ENCODE data around the gene TAGAP.
"Not testable (repeated sequence)": the region's sequence is repeated elsewhere in the genome, so short reads cannot be mapped to it uniquely, and the experiment has no call there.

Gene TAGAP

GRCh38 chr6:159005436-159005835 lies 39.4 kb downstream of the TAGAP start:
- DNase-seq = no peak

GRCh38 chr6:159004592-159004991 lies 40.2 kb downstream of the TAGAP start:
- DNase-seq = no peak

GRCh38 chr6:159002432-159003155 lies 42.2 kb downstream of the TAGAP start:
- no peak for DNase-seq

GRCh38 chr6:158999666-159000403 lies 45.0 kb downstream of the TAGAP start, which contains the start of gene RSPH3:
Gene RSPH3 (minus strand): TSS chr6:159000202. CDS start chr6:158999550, 652 bp downstream.
- peak; percentile 100 for DNase-seq

- peak; percentile 35 for DNase-seq
Measured at GRCh38 chr6:158999154-158999665, 45.6 kb downstream of the TAGAP start.

GRCh38 chr6:158996856-158997255 lies 47.9 kb downstream of the TAGAP start:
- no peak for DNase-seq

- no peak for DNase-seq
Measured at GRCh38 chr6:158993639-158994038, 51.2 kb downstream of the TAGAP start.

- no peak for DNase-seq
Measured at GRCh38 chr6:158991017-158991723, 53.6 kb downstream of the TAGAP start.

GRCh38 chr6:158989711-158990110 lies 55.1 kb downstream of the TAGAP start:
- not testable (repeated sequence) for DNase-seq

GRCh38 chr6:158988477-158988876 lies 56.3 kb downstream of the TAGAP start:
- no peak for DNase-seq

GRCh38 chr6:158987657-158988056 lies 57.1 kb downstream of the TAGAP start:
- no peak for DNase-seq
